Activated CD8-positive, alpha-beta T cell treated with anti-CD3 and anti-CD28 coated beads, Interleukin-2, amount 10 ng/mL, durations not matched to agents 7 days and 5 days (primary cell): ENCODE results near the gene SH3BP4. TPM values are rescaled to one million over a fixed set of nuclear protein-coding genes. Genes with fewer than 3 reads are reported as not detected.

Experiments
- ATAC-seq: fragments of 150-1000 bp; cut with Tn5 transposase; one replicate; pipeline ENCODE4 v1.10.0; 2021; ENCODE audit warnings: moderate library complexity
- CTCF ChIA-PET: fragments of 350-600 bp; sonication (Branson Sonifier 250); formaldehyde crosslinking; loops from one replicate; lab custom pipeline; 2021; ENCODE audit warnings: antibody characterized with exemption; lab: Charles Lee
- POLR2A ChIA-PET: fragments of 350-600 bp; sonication (Branson Sonifier 250); formaldehyde crosslinking; loops from one replicate; lab custom pipeline; 2021; ENCODE audit warnings: antibody characterized with exemption; lab: Charles Lee
- DNase-seq: peaks from one replicate; pipeline ENCODE4 v3.0.0-alpha.2; 2020
- H3K27ac Mint-ChIP-seq: one replicate; pipeline ENCODE4 v1.8.0; 2021; ENCODE audit warnings: mild to moderate bottlenecking, mixed read lengths
- H3K27me3 Mint-ChIP-seq: one replicate; pipeline ENCODE4 v1.8.0; 2021; ENCODE audit warnings: low read depth, mixed read lengths
- H3K36me3 Mint-ChIP-seq: one replicate; pipeline ENCODE4 v1.8.0; 2021; ENCODE audit warnings: low read depth, mixed read lengths
- H3K4me1 Mint-ChIP-seq: one replicate; pipeline ENCODE4 v1.8.0; 2021; ENCODE audit warnings: low read depth, mixed read lengths
- H3K4me3 Mint-ChIP-seq: one replicate; pipeline ENCODE4 v1.8.0; 2021; ENCODE audit warnings: mild to moderate bottlenecking, mixed read lengths
- H3K9me3 Mint-ChIP-seq: one replicate; pipeline ENCODE4 v1.8.0; 2022; ENCODE audit warnings: mixed read lengths; ENCODE audit not compliant: insufficient read depth
- total RNA-seq, 2 experiments: library from RNA; stranded (reverse); gene quantifications; one replicate each; pipeline ENCODE4 v1.2.3, GENCODE V29; 2021

SH3BP4 gene
- total RNA-seq, 2 experiments from 2014 or later, result not detected

DNA sequence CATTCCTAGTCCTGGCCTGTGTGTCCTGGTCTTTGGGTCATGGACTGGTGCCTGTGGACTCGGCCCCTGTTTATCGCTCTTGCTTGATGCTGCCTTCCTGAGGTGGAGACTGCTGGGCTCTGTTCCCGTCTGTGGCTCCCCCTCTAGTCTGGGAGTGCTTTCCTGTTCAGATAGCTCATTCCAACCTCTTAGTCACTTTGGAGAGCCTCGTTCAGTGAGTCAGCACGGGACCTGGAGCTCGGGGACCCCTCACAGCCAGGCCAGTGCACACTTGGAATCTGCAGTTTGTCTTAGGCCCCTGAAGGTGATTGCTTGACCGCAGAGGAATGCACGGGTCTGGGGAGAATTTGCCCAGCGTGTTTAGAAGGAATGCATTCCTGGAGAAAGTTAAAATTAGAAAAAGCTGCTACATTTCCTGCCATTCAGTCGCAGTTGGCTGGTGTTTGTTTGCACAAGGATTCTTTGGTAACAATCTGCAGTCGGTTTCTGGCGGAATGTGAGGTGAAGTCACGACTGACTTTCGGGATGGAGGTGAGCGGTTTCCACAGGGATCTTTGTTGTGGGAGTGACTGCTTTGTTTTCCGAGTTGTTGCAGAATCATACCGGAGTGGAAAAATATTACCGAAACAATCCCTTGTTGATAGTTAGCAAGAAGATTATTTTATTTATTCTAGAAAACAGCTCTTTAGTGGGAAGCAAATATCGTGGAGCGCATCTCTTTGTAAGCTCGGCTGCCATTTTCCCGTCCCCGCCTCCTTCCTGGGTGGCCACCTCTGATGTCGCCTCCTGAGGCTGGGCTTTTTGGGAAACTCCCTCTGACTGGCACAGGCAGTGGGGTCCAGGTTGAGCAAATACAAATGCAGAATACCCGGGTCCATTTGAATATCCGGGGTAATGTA is 29.6 kb downstream of the SH3BP4 start:
- Mint-ChIP-seq H3K4me1 (no peaks in the 10 kb centered on the region), H3K9me3 (no peaks in the 10 kb centered on the region), H3K27me3 (no peaks in the 10 kb centered on the region), H3K4me3 (no peak overlapping the region), H3K36me3 (no peaks in the 10 kb centered on the region), H3K27ac (no peak overlapping the region)
- POLR2A ChIA-PET, result no interaction called here
- no peak for DNase-seq
- no peak for ATAC-seq
- CTCF ChIA-PET, result no interaction called here

- H3K4me1 Mint-ChIP-seq, result no peaks in the 10 kb centered on the region
- ATAC-seq, result no peak
- ChIA-PET CTCF (no interaction called here), POLR2A (no interaction called here)
- DNase-seq, result no peak
- H3K27me3 Mint-ChIP-seq, result no peaks in the 10 kb centered on the region
- no peaks in the 10 kb centered on the region for H3K36me3 Mint-ChIP-seq
- H3K4me3 Mint-ChIP-seq, result no peak overlapping the region
- no peak overlapping the region for H3K27ac Mint-ChIP-seq
- no peaks in the 10 kb centered on the region for H3K9me3 Mint-ChIP-seq
Measured at GRCh38 chr2:234982096-234982834, 30.4 kb downstream of the SH3BP4 start.

- H3K4me1 Mint-ChIP-seq, result no peaks in the 10 kb centered on the region
- no peak overlapping the region for H3K4me3 Mint-ChIP-seq
- H3K27ac Mint-ChIP-seq, result no peak overlapping the region
- ChIA-PET POLR2A (no interaction called here), CTCF (no interaction called here)
- no peak for DNase-seq
- H3K36me3 Mint-ChIP-seq, result no peaks in the 10 kb centered on the region
- H3K27me3 Mint-ChIP-seq, result no peaks in the 10 kb centered on the region
- ATAC-seq, result no peak
- H3K9me3 Mint-ChIP-seq, result no peaks in the 10 kb centered on the region
Measured at GRCh38 chr2:234983011-234983726, 31.4 kb downstream of the SH3BP4 start.

DNA sequence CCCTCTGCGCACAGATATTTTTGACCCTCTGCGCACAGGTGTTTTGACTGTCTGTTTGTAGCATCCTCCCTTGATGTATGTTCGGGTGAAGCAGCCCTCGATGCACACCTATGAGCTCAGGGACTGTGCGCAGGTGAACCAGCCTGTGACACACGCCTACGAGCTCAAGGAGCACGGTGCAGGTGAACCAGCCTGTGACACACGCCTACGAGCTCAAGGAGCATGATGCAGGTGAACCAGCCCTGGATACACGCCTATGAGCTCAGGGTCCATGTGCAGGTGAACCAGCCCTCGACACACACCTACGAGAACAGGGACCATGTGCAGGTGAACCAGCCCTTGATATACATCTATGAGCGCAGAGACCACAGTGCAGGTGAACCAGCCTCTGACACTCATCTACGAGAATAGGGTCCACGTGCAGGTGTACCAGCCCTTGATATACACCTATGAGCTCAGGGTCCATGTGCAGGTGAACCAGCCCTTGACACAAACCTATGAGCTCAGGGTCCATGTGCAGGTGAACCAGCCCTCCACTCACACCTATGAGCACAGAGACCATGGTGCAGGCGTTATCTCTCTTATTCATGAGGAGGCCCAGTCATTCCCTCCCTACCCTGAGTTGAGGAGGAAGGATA is 33.9 kb downstream of the SH3BP4 start:
- Mint-ChIP-seq H3K27me3 (no peaks in the 10 kb centered on the region), H3K4me1 (no peaks in the 10 kb centered on the region), H3K36me3 (no peaks in the 10 kb centered on the region), H3K27ac (no peak overlapping the region), H3K4me3 (no peak overlapping the region), H3K9me3 (no peaks in the 10 kb centered on the region)
- POLR2A ChIA-PET, result no interaction called here
- DNase-seq, result no peak
- ATAC-seq, result no peak
- CTCF ChIA-PET, result no interaction called here

DNA sequence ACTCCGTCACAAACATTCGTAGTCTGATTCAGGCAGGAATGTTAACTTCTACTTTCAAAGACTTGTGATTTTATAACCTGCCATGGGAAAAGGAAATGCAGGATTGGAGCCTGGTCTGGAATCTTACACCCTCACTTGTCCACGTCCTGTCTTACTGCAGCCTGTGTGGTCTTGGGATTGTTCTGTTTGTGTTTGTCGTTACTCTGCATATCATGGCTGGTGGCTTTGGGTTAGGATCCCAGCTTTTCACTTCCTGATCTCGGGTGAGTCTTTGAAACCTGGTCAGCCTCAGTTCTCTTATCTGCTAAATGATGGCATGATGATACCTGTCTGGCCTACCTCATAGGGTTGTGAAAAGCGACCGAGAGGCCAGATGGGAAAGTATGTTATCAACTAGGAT is 34.6 kb downstream of the SH3BP4 start:
- no peak for DNase-seq
- Mint-ChIP-seq H3K27ac (no peak overlapping the region), H3K27me3 (no peaks in the 10 kb centered on the region), H3K9me3 (no peaks in the 10 kb centered on the region), H3K36me3 (no peaks in the 10 kb centered on the region), H3K4me3 (no peak overlapping the region), H3K4me1 (no peaks in the 10 kb centered on the region)
- POLR2A ChIA-PET, result no interaction called here
- CTCF ChIA-PET, result no interaction called here
- ATAC-seq, result no peak

DNA sequence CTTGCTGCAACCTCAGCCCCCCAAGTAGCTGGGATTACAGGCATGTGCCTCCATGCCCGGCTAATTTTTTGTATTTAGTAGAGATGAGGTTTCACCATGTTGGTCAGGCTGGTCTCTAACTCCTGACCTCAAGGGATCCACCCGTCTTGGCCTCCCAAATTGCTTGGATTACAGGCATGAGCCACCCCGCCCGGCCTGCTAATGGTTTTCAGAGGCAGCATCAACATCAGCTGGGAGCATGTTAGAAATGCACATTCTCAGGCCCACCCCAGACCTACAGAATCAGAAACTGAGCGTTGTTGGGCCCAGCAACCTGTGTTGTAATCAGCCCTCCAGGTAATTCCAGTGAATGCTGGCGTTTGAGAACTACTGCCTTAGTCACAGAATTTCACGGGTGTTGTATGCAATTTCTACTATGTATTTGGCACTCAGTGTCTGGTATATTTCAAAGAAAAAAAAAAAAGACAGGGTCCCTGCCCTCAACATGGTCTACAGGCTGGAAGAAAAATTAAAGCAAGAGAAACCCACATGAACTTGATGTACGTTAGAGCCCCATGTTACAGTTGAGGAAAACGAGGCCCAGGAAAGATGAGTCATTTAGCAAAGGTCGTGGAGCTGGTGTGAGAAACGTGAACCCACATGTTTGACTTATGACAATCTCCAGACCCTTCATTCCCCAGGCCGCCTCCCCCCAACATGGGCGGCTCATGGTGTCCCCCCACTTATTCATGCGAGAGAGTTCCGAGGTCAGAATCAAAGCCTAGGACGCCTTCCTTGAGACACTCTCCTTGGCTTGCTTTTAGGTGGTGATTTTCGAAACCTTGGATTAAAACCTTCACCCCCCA is 35.3 kb downstream of the SH3BP4 start:
- H3K4me3 Mint-ChIP-seq, result no peak overlapping the region
- H3K36me3 Mint-ChIP-seq, result no peaks in the 10 kb centered on the region
- POLR2A ChIA-PET, result no interaction called here
- no peak for DNase-seq
- ATAC-seq, result no peak
- H3K27ac Mint-ChIP-seq, result no peak overlapping the region
- no peaks in the 10 kb centered on the region for H3K4me1 Mint-ChIP-seq
- H3K27me3 Mint-ChIP-seq, result no peaks in the 10 kb centered on the region
- H3K9me3 Mint-ChIP-seq, result no peaks in the 10 kb centered on the region
- CTCF ChIA-PET, result no interaction called here

- Mint-ChIP-seq H3K4me3 (no peak overlapping the region), H3K27me3 (no peaks in the 10 kb centered on the region), H3K36me3 (no peaks in the 10 kb centered on the region), H3K9me3 (no peaks in the 10 kb centered on the region), H3K27ac (no peak overlapping the region), H3K4me1 (no peaks in the 10 kb centered on the region)
- POLR2A ChIA-PET, result no interaction called here
- DNase-seq (no peak), ATAC-seq (no peak)
- CTCF ChIA-PET, result no interaction called here
Measured at GRCh38 chr2:234987754-234988153, 35.9 kb downstream of the SH3BP4 start.

DNA sequence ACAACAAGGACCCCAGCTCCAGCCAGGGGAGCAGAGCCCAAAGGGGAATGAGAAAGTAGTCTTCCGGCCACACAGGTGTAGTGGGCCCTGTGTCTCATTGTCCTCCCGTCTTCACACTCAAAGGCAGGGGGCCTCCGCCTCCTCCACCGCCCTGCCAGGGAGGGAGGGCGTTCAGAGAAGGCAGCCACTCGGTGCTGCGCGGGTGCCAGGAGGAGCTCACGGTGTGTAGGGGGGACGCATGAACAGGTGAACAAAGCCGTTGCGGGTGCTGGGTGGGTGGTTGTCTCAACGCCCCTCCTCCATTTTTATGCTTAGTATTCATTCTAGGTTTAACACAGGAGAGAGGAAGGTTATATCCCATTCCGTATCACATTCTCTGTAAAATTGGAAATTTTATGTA is 36.7 kb downstream of the SH3BP4 start:
- Mint-ChIP-seq H3K4me3 (no peak overlapping the region), H3K4me1 (no peaks in the 10 kb centered on the region), H3K36me3 (no peaks in the 10 kb centered on the region), H3K9me3 (no peaks in the 10 kb centered on the region), H3K27me3 (peaks cover 2% of the 10 kb centered on the region), H3K27ac (no peak overlapping the region)
- ATAC-seq (no peak), DNase-seq (no peak)
- ChIA-PET POLR2A (no interaction called here), CTCF (no interaction called here)

DNA sequence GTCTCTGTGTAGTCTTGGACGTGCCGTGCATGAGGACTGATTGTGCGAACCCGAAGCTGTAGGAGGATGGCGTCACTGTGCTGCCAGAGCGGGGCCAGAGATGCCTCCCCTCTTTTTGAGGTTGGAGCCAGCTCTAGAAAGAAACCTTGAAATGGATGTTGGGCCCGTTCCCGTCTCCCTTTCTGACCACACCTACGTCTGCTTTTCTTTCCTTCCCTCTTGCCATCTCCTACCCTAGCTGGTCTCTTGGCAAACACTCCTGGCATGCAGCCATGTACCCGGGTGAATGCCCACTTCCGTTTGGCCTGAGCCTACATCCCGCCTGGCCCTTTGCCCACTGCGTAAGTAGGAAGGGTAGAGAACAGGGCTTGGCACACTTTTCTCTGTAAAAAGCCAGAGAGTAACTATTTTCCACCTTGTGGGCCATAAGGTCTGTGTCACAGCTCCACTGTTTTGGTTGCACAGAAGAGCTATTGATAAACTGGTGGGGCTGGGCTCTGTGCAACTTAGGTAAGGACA is 37.4 kb downstream of the SH3BP4 start:
- ChIA-PET POLR2A (no interaction called here), CTCF (no interaction called here)

GRCh38 chr2:234990300-234990699 is 38.5 kb downstream of the SH3BP4 start:
- no peak for DNase-seq
- H3K27me3 Mint-ChIP-seq, result peaks cover 7% of the 10 kb centered on the region
- H3K4me1 Mint-ChIP-seq, result no peaks in the 10 kb centered on the region
- ChIA-PET CTCF (no interaction called here), POLR2A (no interaction called here)
- no peaks in the 10 kb centered on the region for H3K9me3 Mint-ChIP-seq
- H3K27ac Mint-ChIP-seq, result no peak overlapping the region
- no peak for ATAC-seq
- no peak overlapping the region for H3K4me3 Mint-ChIP-seq
- no peaks in the 10 kb centered on the region for H3K36me3 Mint-ChIP-seq

More for the DNA sequence above, 37.4 kb downstream of the SH3BP4 start:
- Mint-ChIP-seq H3K4me1 (no peaks in the 10 kb centered on the region), H3K36me3 (no peaks in the 10 kb centered on the region), H3K4me3 (no peak overlapping the region), H3K27me3 (peaks cover 5% of the 10 kb centered on the region), H3K9me3 (no peaks in the 10 kb centered on the region), H3K27ac (no peak overlapping the region)
- no peak for ATAC-seq
- DNase-seq, result no peak

- Mint-ChIP-seq H3K4me1 (no peaks in the 10 kb centered on the region), H3K27me3 (peaks cover 7% of the 10 kb centered on the region), H3K4me3 (no peak overlapping the region), H3K27ac (no peak overlapping the region), H3K9me3 (no peaks in the 10 kb centered on the region), H3K36me3 (no peaks in the 10 kb centered on the region)
- CTCF ChIA-PET, result no interaction called here
- POLR2A ChIA-PET, result no interaction called here
- no peak for DNase-seq
- ATAC-seq, result no peak
Measured at GRCh38 chr2:234991290-234991689, 39.5 kb downstream of the SH3BP4 start.
